Adipocyte (in vitro differentiated cells): ENCODE data around the gene CCDC71L.
"Not testable (repeated sequence)": the region's sequence is repeated elsewhere in the genome, so short reads cannot be mapped to it uniquely, and the experiment has no call there.

ENCODE experiments used
- DNase-seq: peaks from one replicate; pipeline ENCODE4 v3.0.0-alpha.2; 2015; ENCODE audit warnings: low read depth
- H3K27me3 ChIP-seq: replicated peaks from 2 replicates; pipeline ENCODE4 v1.7.0; 2013; ENCODE audit warnings: mild to moderate bottlenecking, low read length, moderate library complexity; ENCODE audit not compliant: control insufficient read depth, insufficient read depth
- H3K36me3 ChIP-seq: 2 replicates; pipeline ENCODE4 v1.7.0; 2013; ENCODE audit warnings: low read length, mild to moderate bottlenecking, moderate library complexity; ENCODE audit not compliant: control insufficient read depth, insufficient read depth, severe bottlenecking
- H3K4me1 ChIP-seq: 2 replicates; pipeline ENCODE4 v1.7.0; 2013; ENCODE audit warnings: mild to moderate bottlenecking, low read length, moderate library complexity; ENCODE audit not compliant: control insufficient read depth, insufficient read depth
- H3K4me3 ChIP-seq: 2 replicates; pipeline ENCODE4 v1.7.0; 2013; ENCODE audit warnings: mild to moderate bottlenecking, low read length, moderate library complexity
- H3K9ac ChIP-seq: 2 replicates; pipeline ENCODE4 v1.7.0; 2013; ENCODE audit warnings: mild to moderate bottlenecking, low read length, moderate library complexity
- H3K9me3 ChIP-seq: 2 replicates; pipeline ENCODE4 v1.7.0; 2013; ENCODE audit warnings: mild to moderate bottlenecking, low read length, moderate library complexity; ENCODE audit not compliant: control insufficient read depth

The CCDC71L gene

DNA sequence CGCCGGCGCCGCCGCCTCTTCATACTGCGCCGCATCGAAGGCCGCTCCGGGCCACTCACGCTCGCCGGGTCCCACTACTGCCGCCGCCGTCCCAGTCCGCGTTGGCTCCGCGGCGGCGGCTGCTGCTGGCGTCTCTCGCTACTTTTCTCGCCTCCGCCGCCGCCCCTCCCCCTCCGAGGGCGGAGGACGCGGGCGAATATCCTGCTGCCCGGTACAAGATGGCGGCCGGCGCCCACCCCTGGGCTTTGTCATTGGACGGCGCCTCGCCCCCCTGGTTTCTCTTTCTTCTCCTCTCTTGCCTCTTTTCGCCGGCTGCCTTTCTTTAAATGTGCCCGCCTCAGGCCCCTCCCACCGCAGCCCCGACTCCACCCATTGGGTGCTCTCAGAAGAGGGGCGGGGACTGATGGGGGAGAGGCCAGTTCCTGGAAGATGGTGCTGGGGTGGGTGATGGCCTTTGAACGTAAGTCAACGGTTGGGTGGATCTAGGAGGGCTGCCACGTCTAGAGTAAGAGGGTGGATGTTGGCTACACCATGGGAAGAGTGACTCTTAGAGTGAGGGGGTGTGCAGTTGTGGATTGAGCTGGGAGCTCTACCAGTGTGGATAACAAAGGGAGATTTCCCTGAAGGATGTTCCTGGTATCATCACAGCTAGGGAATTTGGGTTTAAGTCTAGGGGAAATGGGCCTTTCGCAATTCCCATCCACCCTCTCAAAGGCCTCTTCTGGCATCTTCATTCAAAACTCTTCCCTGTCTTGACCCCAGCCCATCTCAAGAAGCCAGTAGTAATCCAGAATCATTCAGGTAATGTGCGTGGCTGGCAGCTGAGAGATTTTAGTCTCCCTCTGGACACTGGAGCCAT lies at the start of gene CCDC71L:
TSS of gene CCDC71L (minus strand) at position 297 of the 859 bp plus-strand sequence. CDS start at position 35, 262 bp downstream.
- Histone ChIP-seq H3K4me3 (peak within 1 kb of the TSS; percentile 95), H3K36me3 (no peaks in the 10 kb centered on the region), H3K9me3 (peaks cover 6% of the 10 kb centered on the region), H3K9ac (peak within 1 kb of the TSS; percentile 99), H3K27me3 (no peaks in the 10 kb centered on the region), H3K4me1 (peaks cover 31% of the 10 kb centered on the region)
- peak; percentile 98 for DNase-seq

DNA sequence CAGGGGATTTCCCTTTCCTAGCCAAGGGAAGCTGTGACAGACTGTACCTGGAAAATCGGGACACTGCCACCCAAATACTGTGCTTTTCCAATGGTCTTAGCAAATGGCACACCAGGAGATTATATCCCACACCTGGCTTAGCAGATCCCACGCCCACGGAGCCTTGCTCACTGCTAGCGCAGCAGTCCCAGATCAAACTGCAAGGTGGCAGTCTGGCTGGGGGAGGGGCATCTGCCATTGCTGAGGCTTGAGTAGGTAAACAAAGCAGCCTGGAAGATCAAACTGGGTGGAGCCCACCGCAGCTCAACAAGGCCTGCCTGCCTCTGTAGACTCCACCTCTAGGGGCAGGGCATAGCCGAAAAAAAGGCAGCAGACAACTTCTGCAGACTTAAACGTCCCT lies 48.6 kb upstream of the CCDC71L start:
- not testable (repeated sequence) for H3K9me3 ChIP-seq, H3K4me1 ChIP-seq, H3K27me3 ChIP-seq, H3K4me3 ChIP-seq, H3K36me3 ChIP-seq, H3K9ac ChIP-seq, DNase-seq

GRCh38 chr7:106704000-106704840 lies 43.3 kb upstream of the CCDC71L start:
- no peak overlapping the region for H3K9ac ChIP-seq
- H3K27me3 ChIP-seq: no peaks in the 10 kb centered on the region
- DNase-seq: no peak

DNA sequence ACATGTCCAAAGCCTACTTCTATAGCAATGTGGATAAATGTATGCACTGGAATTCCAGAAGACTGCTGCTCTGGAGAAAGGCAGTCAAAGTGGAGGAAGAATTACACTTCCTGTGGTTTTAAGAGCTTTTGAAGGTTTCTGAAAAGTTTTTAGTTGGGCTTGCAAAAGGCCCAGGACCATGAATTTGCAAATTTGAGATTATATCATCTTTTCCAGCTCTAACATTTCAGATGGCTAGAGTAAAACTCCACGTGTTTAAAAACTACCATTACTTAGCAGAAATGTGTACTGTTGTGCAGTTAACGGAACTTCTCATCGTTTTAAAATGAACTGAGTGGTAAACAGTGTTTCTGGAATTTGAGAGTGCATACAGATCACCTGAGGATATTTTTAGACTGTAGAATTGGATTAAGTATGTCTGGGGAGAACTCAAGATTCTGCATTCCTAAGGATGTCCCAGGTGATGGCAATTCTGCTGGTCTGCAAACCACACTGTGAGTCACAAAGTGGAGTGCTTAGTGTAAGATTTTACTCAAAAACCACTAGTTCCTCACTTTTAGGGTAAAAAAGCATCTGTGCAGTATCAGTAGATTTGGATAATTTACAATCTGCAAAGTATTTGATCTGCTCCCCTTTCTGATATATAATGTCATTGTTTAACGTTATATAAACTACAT lies 32.9 kb upstream of the CCDC71L start:
- Histone ChIP-seq H3K4me1 (no peaks in the 10 kb centered on the region), H3K9ac (no peak overlapping the region), H3K27me3 (no peaks in the 10 kb centered on the region), H3K36me3 (no peaks in the 10 kb centered on the region), H3K4me3 (no peak overlapping the region), H3K9me3 (no peaks in the 10 kb centered on the region)
- DNase-seq: no peak

More at GRCh38 chr7:106704000-106704840, 43.3 kb upstream of the CCDC71L start:
- Histone ChIP-seq H3K36me3 (no peaks in the 10 kb centered on the region), H3K4me1 (peaks cover 3% of the 10 kb centered on the region), H3K9me3 (no peaks in the 10 kb centered on the region), H3K4me3 (no peak overlapping the region)

- no peaks in the 10 kb centered on the region for H3K4me1 ChIP-seq
- DNase-seq: no peak
- H3K9me3 ChIP-seq: peaks cover 2% of the 10 kb centered on the region
- H3K4me3 ChIP-seq: no peak overlapping the region
- H3K27me3 ChIP-seq: no peaks in the 10 kb centered on the region
- no peaks in the 10 kb centered on the region for H3K36me3 ChIP-seq
- H3K9ac ChIP-seq: no peak overlapping the region
Observed at GRCh38 chr7:106692450-106693051, 31.6 kb upstream of the CCDC71L start.

- H3K36me3 ChIP-seq: not testable (repeated sequence)
Observed at GRCh38 chr7:106688161-106688560, 27.2 kb upstream of the CCDC71L start.

GRCh38 chr7:106683941-106684340 lies 23.0 kb upstream of the CCDC71L start:
- no peak for DNase-seq
- no peak overlapping the region for H3K4me3 ChIP-seq
- H3K27me3 ChIP-seq: no peaks in the 10 kb centered on the region
- H3K9ac ChIP-seq: no peak overlapping the region
- H3K9me3 ChIP-seq: peaks cover 2% of the 10 kb centered on the region
- peaks cover 20% of the 10 kb centered on the region for H3K4me1 ChIP-seq
- no peaks in the 10 kb centered on the region for H3K36me3 ChIP-seq

More at GRCh38 chr7:106688161-106688560, 27.2 kb upstream of the CCDC71L start:
- not testable (repeated sequence) for H3K9ac ChIP-seq, H3K4me1 ChIP-seq, H3K4me3 ChIP-seq, H3K27me3 ChIP-seq, DNase-seq, H3K9me3 ChIP-seq

GRCh38 chr7:106681815-106682495 lies 21.0 kb upstream of the CCDC71L start:
- Histone ChIP-seq H3K27me3 (no peaks in the 10 kb centered on the region), H3K9ac (no peak overlapping the region), H3K4me3 (no peak overlapping the region), H3K9me3 (no peaks in the 10 kb centered on the region), H3K36me3 (no peaks in the 10 kb centered on the region), H3K4me1 (peaks cover 20% of the 10 kb centered on the region)
- peak; percentile 18 for DNase-seq

GRCh38 chr7:106679153-106679931 lies 18.4 kb upstream of the CCDC71L start:
- peaks cover 20% of the 10 kb centered on the region for H3K4me1 ChIP-seq
- H3K4me3 ChIP-seq: peak overlapping the region; percentile 41
- no peak overlapping the region for H3K9ac ChIP-seq
- peak; percentile 15 for DNase-seq
- H3K9me3 ChIP-seq: no peaks in the 10 kb centered on the region
- H3K36me3 ChIP-seq: no peaks in the 10 kb centered on the region
- H3K27me3 ChIP-seq: no peaks in the 10 kb centered on the region

- H3K4me3 ChIP-seq: peak overlapping the region; percentile 41
- H3K36me3 ChIP-seq: no peaks in the 10 kb centered on the region
- H3K9ac ChIP-seq: no peak overlapping the region
- H3K9me3 ChIP-seq: no peaks in the 10 kb centered on the region
- no peak for DNase-seq
- peaks cover 20% of the 10 kb centered on the region for H3K4me1 ChIP-seq
- H3K27me3 ChIP-seq: no peaks in the 10 kb centered on the region
Observed at GRCh38 chr7:106678795-106679152, 17.8 kb upstream of the CCDC71L start.
